ENCODE measurements around the gene KCMF1. TPM values are rescaled to one million over a fixed set of nuclear protein-coding genes. Genes with fewer than 3 reads are reported as not detected.

KCMF1 gene
- total and polyA plus RNA-seq, 10 of the 15 experiments (the other 5 are each of a cell fraction or from before 2014, with no cell fraction given): 8.4 to 124 (median 43.0) TPM

DNA sequence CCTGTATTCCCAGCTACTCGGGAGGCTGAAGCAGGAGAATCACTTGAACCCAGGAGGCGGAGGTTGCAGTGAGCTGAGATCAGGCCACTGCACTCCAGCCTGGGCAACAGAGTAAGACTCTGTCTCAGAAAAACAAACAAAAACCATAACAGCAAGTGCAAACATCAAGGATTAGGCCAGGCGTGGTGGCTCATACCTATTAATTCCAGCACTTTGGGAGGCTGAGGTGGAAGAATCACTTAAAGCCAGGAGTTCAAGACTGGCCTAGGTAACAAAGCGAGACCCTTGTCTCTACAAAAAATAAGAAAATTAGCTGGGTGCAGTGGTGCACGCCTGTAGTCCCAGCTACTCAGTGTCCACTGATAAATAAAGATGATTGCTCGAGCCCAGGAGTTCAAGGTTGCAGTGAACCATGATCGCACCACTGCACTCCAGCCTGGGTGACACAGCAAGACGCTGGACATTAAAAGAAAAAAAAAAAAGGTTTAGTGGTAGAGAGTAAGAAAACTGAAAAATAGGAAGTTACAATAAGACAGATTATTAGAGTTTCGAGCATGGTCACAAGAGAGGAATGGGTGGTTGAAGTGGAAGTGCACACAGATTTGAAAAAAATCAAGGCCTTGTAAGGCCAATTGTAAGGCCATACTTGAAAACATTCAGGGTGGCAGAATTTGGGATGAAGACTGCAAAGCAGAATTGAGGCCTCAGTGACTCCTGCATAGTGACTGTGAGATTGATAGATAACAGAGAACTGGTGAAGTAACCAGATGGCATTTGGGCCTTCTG, 6.4 kb upstream of the KCMF1 start (continued):
- TF ChIP-seq ELK1 (IDR thresholded peaks at IDR 0.05; ENCODE audit: low read depth, low read length) (no peak), NR2C2 (IDR thresholded peaks at IDR 0.05; ENCODE audit: borderline replicate concordance, control insufficient read depth, insufficient read length, low read depth) (no peak)

DNA sequence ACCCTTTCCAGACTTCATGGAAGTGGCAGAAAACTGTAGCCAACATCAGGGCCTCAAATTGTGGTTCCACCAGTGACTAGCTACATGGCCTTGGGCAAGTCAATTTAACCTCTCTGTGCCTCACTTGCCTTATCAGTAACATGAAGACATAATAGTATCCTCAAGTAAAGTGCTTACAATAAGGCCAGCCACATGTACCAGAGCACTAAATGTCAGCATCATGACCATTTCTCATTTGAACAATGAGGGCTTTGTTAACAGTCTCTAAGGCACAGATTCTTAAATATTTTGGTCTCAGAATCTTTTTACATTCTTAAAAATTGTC, 5.8 kb upstream of the KCMF1 start:
- SMC1A ChIA-PET (ENCODE audit: uncharacterized antibody, unreplicated experiment): interaction anchor here (21.0 kb wide), 1 partner anchor 26 kb away, joined by 378 read pairs; no protein-coding TSS in a partner anchor
- DNase-seq (ENCODE audit: low read depth, low spot score) (no peak), FAIRE-seq (no peak), ATAC-seq (no peak)
- BruUV-seq (replicated peaks): no TSS peak
- POLR2A ChIA-PET: interaction anchor here (1.9 to 16.1 kb wide), 2 partner anchors 19 to 22 kb away, joined by 5 to 265 read pairs; no protein-coding TSS in a partner anchor
- H2AFZ ChIP-seq (ENCODE audit: control insufficient read depth, low read depth, low read length): no peak overlapping the region
- no peaks in the 10 kb centered on the region for H4K20me1 ChIP-seq (ENCODE audit: control insufficient read depth, insufficient read depth)
- no peaks in the 10 kb centered on the region for H3K9me3 ChIP-seq (replicated peaks; ENCODE audit: control insufficient read depth, insufficient read depth, low read length)
- H3K4me1 ChIP-seq (ENCODE audit: control insufficient read depth, insufficient read depth, low read length): peaks cover 18% of the 10 kb centered on the region
- H3K79me2 ChIP-seq (ENCODE audit: control insufficient read depth, insufficient read depth, low read length): peaks cover 46% of the 10 kb centered on the region
- intact Hi-C loops (cut with micrococcal nuclease; ENCODE audit: unreplicated experiment): no loop called here
- RAD21 ChIA-PET (ENCODE audit: unreplicated experiment): interaction anchor here (1.1 to 1.5 kb wide), 2 partner anchors 19 to 35 kb away, joined by 3 to 4 read pairs; no protein-coding TSS in a partner anchor
- CTCF ChIA-PET: interaction anchor here (1.0 kb wide), 2 partner anchors 11 to 19 kb away, joined by 3 read pairs; no protein-coding TSS in a partner anchor
- in situ Hi-C loops (cut with MboI): no loop called here
- TF ChIP-seq, protein P1, sequence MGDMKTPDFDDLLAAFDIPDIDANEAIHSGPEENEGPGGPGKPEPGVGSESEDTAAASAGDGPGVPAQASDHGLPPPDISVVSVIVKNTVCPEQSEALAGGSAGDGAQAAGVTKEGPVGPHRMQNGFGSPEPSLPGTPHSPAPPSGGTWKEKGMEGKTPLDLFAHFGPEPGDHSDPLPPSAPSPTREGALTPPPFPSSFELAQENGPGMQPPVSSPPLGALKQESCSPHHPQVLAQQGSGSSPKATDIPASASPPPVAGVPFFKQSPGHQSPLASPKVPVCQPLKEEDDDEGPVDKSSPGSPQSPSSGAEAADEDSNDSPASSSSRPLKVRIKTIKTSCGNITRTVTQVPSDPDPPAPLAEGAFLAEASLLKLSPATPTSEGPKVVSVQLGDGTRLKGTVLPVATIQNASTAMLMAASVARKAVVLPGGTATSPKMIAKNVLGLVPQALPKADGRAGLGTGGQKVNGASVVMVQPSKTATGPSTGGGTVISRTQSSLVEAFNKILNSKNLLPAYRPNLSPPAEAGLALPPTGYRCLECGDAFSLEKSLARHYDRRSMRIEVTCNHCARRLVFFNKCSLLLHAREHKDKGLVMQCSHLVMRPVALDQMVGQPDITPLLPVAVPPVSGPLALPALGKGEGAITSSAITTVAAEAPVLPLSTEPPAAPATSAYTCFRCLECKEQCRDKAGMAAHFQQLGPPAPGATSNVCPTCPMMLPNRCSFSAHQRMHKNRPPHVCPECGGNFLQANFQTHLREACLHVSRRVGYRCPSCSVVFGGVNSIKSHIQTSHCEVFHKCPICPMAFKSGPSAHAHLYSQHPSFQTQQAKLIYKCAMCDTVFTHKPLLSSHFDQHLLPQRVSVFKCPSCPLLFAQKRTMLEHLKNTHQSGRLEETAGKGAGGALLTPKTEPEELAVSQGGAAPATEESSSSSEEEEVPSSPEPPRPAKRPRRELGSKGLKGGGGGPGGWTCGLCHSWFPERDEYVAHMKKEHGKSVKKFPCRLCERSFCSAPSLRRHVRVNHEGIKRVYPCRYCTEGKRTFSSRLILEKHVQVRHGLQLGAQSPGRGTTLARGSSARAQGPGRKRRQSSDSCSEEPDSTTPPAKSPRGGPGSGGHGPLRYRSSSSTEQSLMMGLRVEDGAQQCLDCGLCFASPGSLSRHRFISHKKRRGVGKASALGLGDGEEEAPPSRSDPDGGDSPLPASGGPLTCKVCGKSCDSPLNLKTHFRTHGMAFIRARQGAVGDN (IDR thresholded peaks at IDR 0.05): 0 out of 2 replicates have a peak, but pooled peaks have one; percentile 8
- TF ChIP-seq GATAD2B (conservative IDR thresholded peaks at IDR 0.05; ENCODE audit: low read depth): no peak
- no peak overlapping the region for H3K9ac ChIP-seq (ENCODE audit: control insufficient read depth, insufficient read depth, low read length)
- peak overlapping the region; percentile 1; the same call in 1 of the 2 replicates for H3K4me2 ChIP-seq (ENCODE audit: control insufficient read depth, insufficient read depth)
- H3K27me3 ChIP-seq (replicated peaks in 1 of 2; ENCODE audit: control insufficient read depth in 2 of 2, insufficient read depth in 2 of 2, low read length in 1 of 2): no peaks in the 10 kb centered on the region
- peaks cover 4 to 13% of the 10 kb centered on the region in 2 experiments for H3K36me3 ChIP-seq (ENCODE audit: control insufficient read depth in 2 of 2, insufficient read depth in 2 of 2, low read length in 1 of 2)
- peak overlapping the region; percentile 3 for H3K27ac ChIP-seq (ENCODE audit: control insufficient read depth, insufficient read depth)
- no peak overlapping the region for H3K4me3 ChIP-seq
